SK-N-SH treated with all-trans-retinoic acid at 6 μM for 48 hours (cell line): ENCODE results near the gene ARHGAP35.

Source experiments
- ATAC-seq: fragments of 200-7000 bp; cut with Tn5 transposase; 3 replicates; pipeline ENCODE4 v1.9.1; 2020; ENCODE audit warnings: mild to moderate bottlenecking, moderate library complexity
- ARNTL ChIP-seq: fragments of 450-650 bp; formaldehyde crosslinking; IDR thresholded peaks from 2 replicates; pipeline ENCODE4 v1.5.0; 2020; ENCODE audit warnings: low read depth, mild to moderate bottlenecking, moderate library complexity, borderline replicate concordance
- BACH2 ChIP-seq: fragments of 250-450 bp; sonication (Bioruptor Pico); IDR thresholded peaks from 2 replicates; pipeline ENCODE4 v1.9.0; 2021; ENCODE audit warnings: mild to moderate bottlenecking, borderline replicate concordance
- ESRRG ChIP-seq: fragments of 250-450 bp; sonication (Bioruptor Pico); IDR thresholded peaks from 2 replicates; pipeline ENCODE4 v1.6.1; 2021; ENCODE audit warnings: mild to moderate bottlenecking
- GLIS3 ChIP-seq: fragments of 250-450 bp; sonication (Bioruptor Pico); IDR thresholded peaks from 2 replicates; pipeline ENCODE4 v1.5.0; 2020; ENCODE audit warnings: mild to moderate bottlenecking, moderate library complexity
- ISL1 ChIP-seq: fragments of 250-450 bp; sonication (Bioruptor Pico); IDR thresholded peaks from 2 replicates; pipeline ENCODE4 v2.1.2; 2022; ENCODE audit warnings: mild to moderate bottlenecking, moderate library complexity
- OSR1 ChIP-seq: fragments of 250-450 bp; sonication (Bioruptor Pico); IDR thresholded peaks from 2 replicates; pipeline ENCODE4 v1.8.0; 2022; ENCODE audit warnings: moderate library complexity, mild to moderate bottlenecking, inconsistent platforms
- PPARA ChIP-seq: fragments of 250-450 bp; sonication (Bioruptor Pico); IDR thresholded peaks from 2 replicates; pipeline ENCODE4 v1.5.0; 2020; ENCODE audit warnings: mild to moderate bottlenecking, borderline replicate concordance
- RARB ChIP-seq: fragments of 250-450 bp; sonication (Bioruptor Pico); IDR thresholded peaks from 2 replicates; pipeline ENCODE4 v1.8.0; 2021; ENCODE audit warnings: mild to moderate bottlenecking, moderate library complexity
- SNAI2 ChIP-seq: fragments of 250-450 bp; sonication (Bioruptor Pico); IDR thresholded peaks from 2 replicates; pipeline ENCODE4 v1.5.0; 2020; ENCODE audit warnings: mild to moderate bottlenecking, moderate library complexity
- TCF4 ChIP-seq: fragments of 250-450 bp; sonication (Bioruptor Pico); IDR thresholded peaks from 2 replicates; pipeline ENCODE4 v1.8.0; 2021; ENCODE audit warnings: mild to moderate bottlenecking, moderate library complexity, borderline replicate concordance
- TOX ChIP-seq: fragments of 250-450 bp; sonication (Bioruptor Pico); IDR thresholded peaks from 2 replicates; pipeline ENCODE4 v1.8.0; 2021; ENCODE audit warnings: mild to moderate bottlenecking, moderate library complexity, borderline replicate concordance
- ZFP30 ChIP-seq: fragments of 450-650 bp; formaldehyde crosslinking; IDR thresholded peaks from 2 replicates; pipeline ENCODE4 v1.5.0; 2022; ENCODE audit warnings: mild to moderate bottlenecking, moderate library complexity
- ZNF565 ChIP-seq: fragments of 450-650 bp; formaldehyde crosslinking; conservative IDR thresholded peaks from 2 replicates; pipeline ENCODE4 v1.5.0; 2020; ENCODE audit warnings: low read depth, mild to moderate bottlenecking, moderate library complexity
- ZNF70 ChIP-seq: fragments of 450-650 bp; formaldehyde crosslinking; IDR thresholded peaks from 2 replicates; pipeline ENCODE4 v1.5.0; 2020; ENCODE audit warnings: mild to moderate bottlenecking, moderate library complexity
- ZNF8 ChIP-seq: fragments of 450-650 bp; formaldehyde crosslinking; IDR thresholded peaks from 2 replicates; pipeline ENCODE4 v1.5.0; 2020; ENCODE audit warnings: mild to moderate bottlenecking, moderate library complexity
- TF ChIP-seq, protein P1 (sequence below): fragments of 250-450 bp; sonication (Bioruptor Pico); IDR thresholded peaks from 2 replicates; pipeline ENCODE4 v1.8.0; 2020; ENCODE audit warnings: mild to moderate bottlenecking, moderate library complexity, borderline replicate concordance
- TF ChIP-seq, protein P2 (sequence below): fragments of 250-450 bp; sonication (Bioruptor Pico); IDR thresholded peaks from 2 replicates; pipeline ENCODE4 v1.5.1; 2021; ENCODE audit warnings: mild to moderate bottlenecking, moderate library complexity
- TF ChIP-seq, protein P3 (sequence below): fragments of 250-450 bp; sonication (Bioruptor Pico); IDR thresholded peaks from 2 replicates; pipeline ENCODE4 v1.5.1; 2020; ENCODE audit warnings: low read depth, mild to moderate bottlenecking, moderate library complexity
- TF ChIP-seq, protein P4 (sequence below): fragments of 250-450 bp; sonication (Bioruptor Pico); IDR thresholded peaks from 2 replicates; pipeline ENCODE4 v1.5.0; 2020; ENCODE audit warnings: mild to moderate bottlenecking, moderate library complexity
- TF ChIP-seq, protein P5 (sequence below): fragments of 250-450 bp; sonication (Bioruptor Pico); IDR thresholded peaks from 2 replicates; pipeline ENCODE4 v1.8.0; 2021; ENCODE audit warnings: low read depth, mild to moderate bottlenecking, moderate library complexity, borderline replicate concordance

The ARHGAP35 gene

DNA sequence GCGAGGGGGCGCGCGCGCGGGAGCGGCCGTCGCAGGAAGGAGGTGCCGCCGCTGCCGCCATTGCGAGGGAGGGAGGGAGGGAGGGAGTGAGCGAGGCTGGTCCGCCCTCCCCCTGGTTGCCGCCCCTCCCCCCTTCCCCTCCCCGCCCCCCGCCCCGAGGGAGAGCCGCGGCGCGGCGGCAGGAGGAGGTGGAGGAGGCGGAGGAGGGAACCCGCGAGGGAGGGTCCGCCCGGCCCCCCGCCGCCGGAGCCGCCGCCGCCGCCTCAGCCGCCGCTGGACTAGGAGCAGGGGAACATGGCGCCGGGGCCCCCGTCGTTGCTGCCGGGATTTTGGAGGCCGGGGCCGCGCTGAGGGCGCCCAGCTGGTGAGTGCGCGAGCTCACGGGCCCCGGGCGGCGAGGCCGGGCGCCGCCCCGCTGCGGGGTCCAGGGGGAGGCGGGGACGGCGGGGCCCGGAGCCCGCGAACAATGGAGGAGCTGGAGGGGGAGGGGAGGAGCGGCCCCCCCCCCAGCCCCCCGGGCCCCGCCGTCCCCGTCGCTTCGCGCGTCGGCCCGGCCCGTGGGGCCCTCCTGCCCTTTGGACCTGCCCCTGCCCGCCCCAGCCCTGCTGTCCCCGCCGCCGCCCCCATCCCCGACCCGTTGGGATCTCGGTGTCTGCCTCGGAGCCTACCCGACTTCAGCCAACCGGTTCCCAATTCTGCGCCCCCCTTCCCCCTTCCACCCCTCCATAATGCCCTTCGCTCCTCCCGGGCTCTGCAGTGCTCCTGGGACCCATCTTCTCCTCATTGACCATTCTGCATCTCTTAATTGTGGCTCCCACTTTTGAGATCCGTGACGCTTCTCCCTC, at the start of gene ARHGAP35:
ARHGAP35 (plus strand) TSS at position 152 of the 845 bp plus-strand sequence. CDS start 57,679 bp downstream, outside the sequence.
- ATAC-seq: no peak
- TF ChIP-seq, protein P1, sequence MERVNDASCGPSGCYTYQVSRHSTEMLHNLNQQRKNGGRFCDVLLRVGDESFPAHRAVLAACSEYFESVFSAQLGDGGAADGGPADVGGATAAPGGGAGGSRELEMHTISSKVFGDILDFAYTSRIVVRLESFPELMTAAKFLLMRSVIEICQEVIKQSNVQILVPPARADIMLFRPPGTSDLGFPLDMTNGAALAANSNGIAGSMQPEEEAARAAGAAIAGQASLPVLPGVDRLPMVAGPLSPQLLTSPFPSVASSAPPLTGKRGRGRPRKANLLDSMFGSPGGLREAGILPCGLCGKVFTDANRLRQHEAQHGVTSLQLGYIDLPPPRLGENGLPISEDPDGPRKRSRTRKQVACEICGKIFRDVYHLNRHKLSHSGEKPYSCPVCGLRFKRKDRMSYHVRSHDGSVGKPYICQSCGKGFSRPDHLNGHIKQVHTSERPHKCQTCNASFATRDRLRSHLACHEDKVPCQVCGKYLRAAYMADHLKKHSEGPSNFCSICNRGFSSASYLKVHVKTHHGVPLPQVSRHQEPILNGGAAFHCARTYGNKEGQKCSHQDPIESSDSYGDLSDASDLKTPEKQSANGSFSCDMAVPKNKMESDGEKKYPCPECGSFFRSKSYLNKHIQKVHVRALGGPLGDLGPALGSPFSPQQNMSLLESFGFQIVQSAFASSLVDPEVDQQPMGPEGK: no peak
- TF ChIP-seq BACH2 (CRISPR knock-in tag): no peak
- no peak for TF ChIP-seq TOX (CRISPR knock-in tag)
- no peak for TF ChIP-seq SNAI2 (CRISPR knock-in tag)
- no peak for TF ChIP-seq GLIS3 (CRISPR knock-in tag)
- no peak for TF ChIP-seq ZFP30
- TF ChIP-seq OSR1 (CRISPR knock-in tag): no peak
- no peak for TF ChIP-seq ISL1
- no peak for TF ChIP-seq ZNF70 (CRISPR knock-in tag)
- TF ChIP-seq, protein P2, sequence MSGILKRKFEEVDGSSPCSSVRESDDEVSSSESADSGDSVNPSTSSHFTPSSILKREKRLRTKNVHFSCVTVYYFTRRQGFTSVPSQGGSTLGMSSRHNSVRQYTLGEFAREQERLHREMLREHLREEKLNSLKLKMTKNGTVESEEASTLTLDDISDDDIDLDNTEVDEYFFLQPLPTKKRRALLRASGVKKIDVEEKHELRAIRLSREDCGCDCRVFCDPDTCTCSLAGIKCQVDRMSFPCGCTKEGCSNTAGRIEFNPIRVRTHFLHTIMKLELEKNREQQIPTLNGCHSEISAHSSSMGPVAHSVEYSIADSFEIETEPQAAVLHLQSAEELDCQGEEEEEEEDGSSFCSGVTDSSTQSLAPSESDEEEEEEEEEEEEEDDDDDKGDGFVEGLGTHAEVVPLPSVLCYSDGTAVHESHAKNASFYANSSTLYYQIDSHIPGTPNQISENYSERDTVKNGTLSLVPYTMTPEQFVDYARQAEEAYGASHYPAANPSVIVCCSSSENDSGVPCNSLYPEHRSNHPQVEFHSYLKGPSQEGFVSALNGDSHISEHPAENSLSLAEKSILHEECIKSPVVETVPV: no peak
- TF ChIP-seq TCF4: no peak
- no peak for TF ChIP-seq RARB (CRISPR knock-in tag)
- no peak for TF ChIP-seq ZNF565 (CRISPR knock-in tag)
- no peak for TF ChIP-seq PPARA (CRISPR knock-in tag)
- TF ChIP-seq ESRRG: no peak

DNA sequence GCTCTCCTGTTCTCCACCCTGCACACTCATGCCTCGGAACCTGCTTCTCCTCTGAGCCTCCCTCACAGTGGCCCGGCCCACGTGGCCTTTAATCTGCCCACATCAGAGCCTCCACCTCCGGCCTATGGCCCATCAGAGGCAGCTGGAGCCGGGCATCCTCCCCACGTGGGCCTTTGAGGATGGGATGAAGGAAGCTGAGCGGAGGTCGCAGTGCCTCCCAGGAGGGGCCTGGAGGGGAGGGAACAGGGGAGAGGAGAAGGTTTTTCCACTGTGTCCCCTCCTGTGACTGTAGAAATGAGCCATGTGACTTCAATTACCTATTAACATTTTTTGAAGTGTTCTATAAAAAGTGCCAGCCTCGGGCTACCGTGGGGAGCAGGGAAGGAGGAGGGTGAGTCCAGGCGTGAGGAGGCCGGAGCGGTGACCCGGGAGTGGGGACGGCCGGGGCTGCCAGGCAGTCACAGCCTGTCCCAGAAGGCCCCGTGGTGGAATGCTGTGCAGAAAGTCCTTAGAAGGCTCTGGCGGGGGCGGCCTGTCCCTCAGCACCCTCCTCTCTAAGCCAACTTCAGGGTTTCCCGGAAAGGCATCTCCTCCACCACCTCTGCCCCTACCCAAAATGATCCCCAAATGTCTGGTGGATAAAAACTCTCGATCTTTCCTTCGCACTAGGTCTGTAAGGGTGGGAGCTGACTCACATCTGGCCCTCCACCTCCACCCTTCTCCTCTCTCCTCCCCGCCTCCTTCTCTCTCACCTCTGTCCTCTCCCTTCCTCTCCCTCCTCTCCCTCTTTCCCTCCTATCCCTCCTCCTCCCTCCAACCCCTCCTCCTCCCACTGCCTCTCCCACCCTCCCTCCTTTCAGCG, 47.6 kb upstream of the ARHGAP35 start:
- peak; percentile 57 for ATAC-seq
- TF ChIP-seq ZNF8 (CRISPR knock-in tag) (no peak), ZNF70 (CRISPR knock-in tag) (peak; percentile 82)
- TF ChIP-seq, all 23 proteins: peak for 1

DNA sequence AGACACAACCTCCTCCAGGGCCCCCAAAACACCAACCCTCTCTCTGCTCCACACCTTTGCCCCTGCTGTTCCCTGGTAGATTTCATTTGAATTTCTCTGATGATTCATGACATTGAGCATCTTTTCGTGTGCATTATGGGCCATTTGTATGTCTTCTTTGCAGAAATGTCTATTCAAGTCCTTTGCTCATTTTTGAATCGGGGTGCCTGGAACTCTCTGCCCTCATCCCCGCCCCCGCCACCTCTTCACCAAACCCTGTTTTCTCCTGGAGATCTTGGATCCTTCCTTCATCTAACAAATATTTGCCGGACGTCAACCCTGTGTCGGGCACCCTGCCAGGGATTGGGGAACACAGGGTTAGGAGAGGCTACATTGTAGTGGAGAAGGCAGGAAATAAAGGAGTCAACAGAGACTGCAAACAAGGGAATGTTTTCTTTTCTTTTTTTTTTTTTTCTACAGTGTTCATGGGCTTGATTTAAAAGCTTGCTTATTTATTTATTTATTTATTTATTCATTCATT, 46.9 kb upstream of the ARHGAP35 start:
- ATAC-seq: peak; percentile 77

More for the DNA sequence above, 46.9 kb upstream of the ARHGAP35 start:
- TF ChIP-seq BACH2 (CRISPR knock-in tag) (no peak), ISL1 (no peak), OSR1 (CRISPR knock-in tag) (no peak), ZNF565 (CRISPR knock-in tag) (no peak), ARNTL (CRISPR knock-in tag) (no peak), SNAI2 (CRISPR knock-in tag) (no peak)
- TF ChIP-seq, protein P3, sequence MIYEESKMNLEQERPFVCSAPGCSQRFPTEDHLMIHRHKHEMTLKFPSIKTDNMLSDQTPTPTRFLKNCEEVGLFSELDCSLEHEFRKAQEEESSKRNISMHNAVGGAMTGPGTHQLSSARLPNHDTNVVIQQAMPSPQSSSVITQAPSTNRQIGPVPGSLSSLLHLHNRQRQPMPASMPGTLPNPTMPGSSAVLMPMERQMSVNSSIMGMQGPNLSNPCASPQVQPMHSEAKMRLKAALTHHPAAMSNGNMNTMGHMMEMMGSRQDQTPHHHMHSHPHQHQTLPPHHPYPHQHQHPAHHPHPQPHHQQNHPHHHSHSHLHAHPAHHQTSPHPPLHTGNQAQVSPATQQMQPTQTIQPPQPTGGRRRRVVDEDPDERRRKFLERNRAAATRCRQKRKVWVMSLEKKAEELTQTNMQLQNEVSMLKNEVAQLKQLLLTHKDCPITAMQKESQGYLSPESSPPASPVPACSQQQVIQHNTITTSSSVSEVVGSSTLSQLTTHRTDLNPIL (CRISPR knock-in tag): no peak
- TF ChIP-seq, protein P4, sequence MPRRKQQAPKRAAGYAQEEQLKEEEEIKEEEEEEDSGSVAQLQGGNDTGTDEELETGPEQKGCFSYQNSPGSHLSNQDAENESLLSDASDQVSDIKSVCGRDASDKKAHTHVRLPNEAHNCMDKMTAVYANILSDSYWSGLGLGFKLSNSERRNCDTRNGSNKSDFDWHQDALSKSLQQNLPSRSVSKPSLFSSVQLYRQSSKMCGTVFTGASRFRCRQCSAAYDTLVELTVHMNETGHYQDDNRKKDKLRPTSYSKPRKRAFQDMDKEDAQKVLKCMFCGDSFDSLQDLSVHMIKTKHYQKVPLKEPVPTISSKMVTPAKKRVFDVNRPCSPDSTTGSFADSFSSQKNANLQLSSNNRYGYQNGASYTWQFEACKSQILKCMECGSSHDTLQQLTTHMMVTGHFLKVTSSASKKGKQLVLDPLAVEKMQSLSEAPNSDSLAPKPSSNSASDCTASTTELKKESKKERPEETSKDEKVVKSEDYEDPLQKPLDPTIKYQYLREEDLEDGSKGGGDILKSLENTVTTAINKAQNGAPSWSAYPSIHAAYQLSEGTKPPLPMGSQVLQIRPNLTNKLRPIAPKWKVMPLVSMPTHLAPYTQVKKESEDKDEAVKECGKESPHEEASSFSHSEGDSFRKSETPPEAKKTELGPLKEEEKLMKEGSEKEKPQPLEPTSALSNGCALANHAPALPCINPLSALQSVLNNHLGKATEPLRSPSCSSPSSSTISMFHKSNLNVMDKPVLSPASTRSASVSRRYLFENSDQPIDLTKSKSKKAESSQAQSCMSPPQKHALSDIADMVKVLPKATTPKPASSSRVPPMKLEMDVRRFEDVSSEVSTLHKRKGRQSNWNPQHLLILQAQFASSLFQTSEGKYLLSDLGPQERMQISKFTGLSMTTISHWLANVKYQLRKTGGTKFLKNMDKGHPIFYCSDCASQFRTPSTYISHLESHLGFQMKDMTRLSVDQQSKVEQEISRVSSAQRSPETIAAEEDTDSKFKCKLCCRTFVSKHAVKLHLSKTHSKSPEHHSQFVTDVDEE (CRISPR knock-in tag): no peak
- TF ChIP-seq, protein P5, sequence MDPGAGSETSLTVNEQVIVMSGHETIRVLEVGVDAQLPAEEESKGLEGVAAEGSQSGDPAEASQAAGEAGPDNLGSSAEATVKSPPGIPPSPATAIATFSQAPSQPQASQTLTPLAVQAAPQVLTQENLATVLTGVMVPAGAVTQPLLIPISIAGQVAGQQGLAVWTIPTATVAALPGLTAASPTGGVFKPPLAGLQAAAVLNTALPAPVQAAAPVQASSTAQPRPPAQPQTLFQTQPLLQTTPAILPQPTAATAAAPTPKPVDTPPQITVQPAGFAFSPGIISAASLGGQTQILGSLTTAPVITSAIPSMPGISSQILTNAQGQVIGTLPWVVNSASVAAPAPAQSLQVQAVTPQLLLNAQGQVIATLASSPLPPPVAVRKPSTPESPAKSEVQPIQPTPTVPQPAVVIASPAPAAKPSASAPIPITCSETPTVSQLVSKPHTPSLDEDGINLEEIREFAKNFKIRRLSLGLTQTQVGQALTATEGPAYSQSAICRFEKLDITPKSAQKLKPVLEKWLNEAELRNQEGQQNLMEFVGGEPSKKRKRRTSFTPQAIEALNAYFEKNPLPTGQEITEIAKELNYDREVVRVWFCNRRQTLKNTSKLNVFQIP (CRISPR knock-in tag): no peak
